B cell (primary cell): ENCODE results near the gene DAAM2.

ENCODE experiments used
- CTCF ChIP-seq: fragments of 200-600 bp; IDR thresholded peaks from one replicate; pipeline ENCODE4 v1.8.0; 2022; ENCODE audit warnings: antibody characterized with exemption, mild to moderate bottlenecking
- EZH2 ChIP-seq: IDR thresholded peaks from 2 replicates; pipeline ENCODE4 v1.6.1; 2012; ENCODE audit warnings: borderline replicate concordance, low read depth, mild to moderate bottlenecking, moderate library complexity, low read length; ENCODE audit not compliant: insufficient read depth, poor library complexity, severe bottlenecking

GRCh38 chr6:39901670-39902069 lies 109.5 kb downstream of the DAAM2 start:
- TF ChIP-seq CTCF = no peak
- no peak for TF ChIP-seq EZH2
